ENCODE measurements around the gene USP12.
"Not testable (repeated sequence)": the region's sequence is repeated elsewhere in the genome, so short reads cannot be mapped to it uniquely, and the experiment has no call there.

The USP12 gene

DNA sequence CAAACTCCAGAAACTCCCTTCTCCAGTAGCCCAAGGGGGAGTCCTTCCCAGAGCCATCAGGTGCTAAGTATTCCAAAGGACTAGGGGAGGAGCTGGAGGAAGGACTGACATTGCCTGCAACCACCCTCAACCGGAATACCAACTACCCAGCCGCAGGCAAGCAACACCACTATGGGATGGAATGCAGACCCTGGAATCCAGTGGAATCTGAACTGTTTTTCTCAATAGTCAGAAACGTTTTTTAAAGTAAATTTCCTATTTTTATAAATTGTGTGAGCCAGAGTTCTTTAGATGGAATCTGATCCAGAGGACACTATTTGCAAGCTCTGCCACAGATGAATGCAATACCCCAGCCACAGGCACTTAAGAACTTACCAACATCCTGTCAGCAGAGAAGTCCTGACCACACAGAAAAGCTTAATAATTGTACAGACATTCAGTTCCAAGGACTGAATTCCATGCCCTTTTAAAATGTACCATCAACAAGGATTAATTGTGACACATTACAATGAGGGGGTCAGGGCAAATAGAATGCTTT lies 92.1 kb downstream of the USP12 start:
- no peak for DNase-seq (ENCODE audit: low read depth in 2 of 2)

DNA sequence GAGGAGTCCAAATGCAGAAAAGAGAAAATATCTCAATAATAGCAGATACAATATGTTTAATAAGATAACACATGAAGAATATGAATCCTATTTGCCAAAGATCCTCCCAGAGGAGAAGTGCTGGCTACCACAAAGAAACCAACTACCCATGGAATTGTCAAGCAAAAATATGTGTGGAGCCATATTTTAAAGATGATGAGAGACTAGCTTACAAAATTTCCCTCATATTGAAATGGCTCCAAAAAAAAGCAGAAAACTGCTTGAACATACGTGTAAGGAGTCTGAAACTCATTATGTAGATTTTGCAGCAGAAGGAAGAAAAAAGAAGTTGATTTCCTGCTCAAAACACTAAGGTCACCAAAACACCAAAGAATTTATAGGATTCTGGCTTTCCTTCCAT lies 94.2 kb downstream of the USP12 start:
- no peak for DNase-seq (ENCODE audit: low read depth in 2 of 2)

DNA sequence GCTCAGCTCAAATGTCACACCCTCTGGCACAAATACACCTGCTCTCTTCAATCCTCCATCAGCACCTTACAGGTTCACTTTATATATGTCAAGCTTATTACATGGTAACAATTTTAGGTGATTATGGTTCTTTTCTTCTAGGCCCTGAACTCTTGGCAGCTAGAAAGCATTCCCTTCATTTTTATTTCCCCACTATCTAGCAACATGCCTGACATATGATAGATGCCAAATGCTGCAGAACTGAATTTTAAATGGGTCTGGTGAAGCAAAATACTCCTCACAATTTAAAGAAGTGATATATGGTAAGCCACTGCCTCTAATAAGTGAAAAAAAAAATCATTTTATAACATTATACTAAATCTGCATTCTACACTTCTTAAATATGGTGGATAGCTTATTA lies 95.2 kb downstream of the USP12 start:
- DNase-seq (ENCODE audit: low read depth in 2 of 2) = no peak

DNA sequence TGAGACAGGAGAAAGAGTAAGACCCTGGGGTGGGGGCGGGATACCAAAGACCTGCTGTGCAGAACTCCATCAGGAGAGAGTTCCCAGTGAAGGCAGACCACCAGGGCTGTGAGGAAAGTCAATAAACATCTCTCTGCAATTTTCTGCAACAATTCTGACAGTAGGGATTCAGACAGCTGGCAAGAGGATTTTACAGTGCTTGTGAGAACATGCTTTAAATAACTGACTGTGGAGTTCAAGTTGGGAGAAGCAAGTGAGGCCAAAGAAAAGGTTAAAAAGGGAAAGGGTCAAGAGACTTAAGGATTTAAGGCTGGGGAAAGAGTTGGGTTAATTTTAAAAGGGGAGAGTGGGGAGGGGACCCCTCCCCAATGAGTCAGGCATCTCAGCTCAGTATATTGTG lies 98.4 kb downstream of the USP12 start:
- no peak for DNase-seq (ENCODE audit: low read depth in 2 of 2)

DNA sequence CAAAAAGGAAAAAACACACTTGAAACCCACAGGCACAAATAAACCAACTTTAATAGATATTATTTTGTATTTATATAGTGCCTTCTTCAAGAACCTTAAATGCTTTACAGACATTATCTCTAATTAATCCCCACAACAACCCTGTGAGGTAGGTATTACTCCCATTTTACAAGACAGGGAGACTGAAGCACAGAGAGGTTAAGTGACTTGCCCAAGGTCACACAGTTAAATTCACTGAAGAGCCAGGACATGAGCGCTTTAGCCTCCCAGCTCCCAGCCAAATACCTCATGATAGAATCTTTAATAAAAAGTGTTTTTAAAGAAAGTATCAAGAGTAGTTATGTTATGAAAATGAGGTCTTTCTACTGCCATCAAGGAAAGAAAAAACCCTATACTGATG lies 105.5 kb downstream of the USP12 start:
- DNase-seq (ENCODE audit: low read depth in 2 of 2) = not testable (repeated sequence)

DNA sequence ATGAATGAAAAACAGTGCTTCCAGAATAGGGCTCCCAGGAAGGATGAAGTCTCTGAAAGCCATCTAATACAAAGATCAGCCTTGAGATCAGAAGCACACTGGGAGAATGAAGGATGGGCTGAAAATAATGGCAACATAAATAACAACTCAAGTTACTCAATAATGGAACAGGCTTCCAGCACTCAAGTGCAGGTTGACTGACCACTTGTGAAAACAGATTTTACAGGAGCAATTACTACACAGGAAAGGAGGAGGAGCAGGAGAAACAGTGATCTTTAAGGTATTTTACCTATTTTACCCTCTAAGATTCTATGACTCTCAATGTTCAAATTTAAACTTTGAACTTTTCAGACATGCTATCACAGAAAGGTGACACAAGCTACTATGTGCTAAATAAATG lies 106.0 kb downstream of the USP12 start:
- DNase-seq (ENCODE audit: low read depth in 2 of 2) = no peak

DNA sequence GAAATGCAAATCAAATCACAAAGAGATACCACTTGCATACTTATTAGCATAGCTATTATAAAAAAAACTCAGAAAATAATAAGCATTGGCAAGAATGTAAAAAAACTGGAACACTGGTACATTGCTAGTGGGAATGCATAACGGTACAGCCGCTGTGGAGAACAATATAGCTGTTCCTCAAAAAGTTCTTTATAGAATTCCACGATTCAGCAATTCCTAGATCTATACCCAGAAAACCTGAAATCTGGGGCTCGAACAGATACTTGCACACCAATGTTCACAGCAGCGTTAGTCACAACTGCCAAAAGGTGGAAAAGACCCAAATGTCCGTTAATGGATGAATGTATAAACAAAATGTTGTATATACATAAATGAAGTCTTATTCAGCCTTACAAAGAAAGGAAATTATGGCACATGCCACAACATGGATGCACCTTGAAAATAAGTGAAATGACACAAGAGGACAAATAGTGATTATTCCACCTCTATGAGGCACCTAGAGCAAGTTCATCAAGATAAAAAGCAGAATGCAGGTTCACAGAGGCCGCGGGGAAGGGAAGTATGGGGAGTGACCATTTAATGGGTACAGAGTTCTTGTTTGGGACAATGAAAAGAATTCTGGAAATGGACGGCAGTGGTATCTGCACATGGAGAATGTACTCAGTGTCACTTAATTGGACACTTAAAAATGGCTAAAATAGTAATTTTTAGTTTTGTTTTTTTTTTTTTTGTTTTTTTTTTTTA lies 107.2 kb downstream of the USP12 start:
- no peak for DNase-seq (ENCODE audit: low read depth in 2 of 2)

DNA sequence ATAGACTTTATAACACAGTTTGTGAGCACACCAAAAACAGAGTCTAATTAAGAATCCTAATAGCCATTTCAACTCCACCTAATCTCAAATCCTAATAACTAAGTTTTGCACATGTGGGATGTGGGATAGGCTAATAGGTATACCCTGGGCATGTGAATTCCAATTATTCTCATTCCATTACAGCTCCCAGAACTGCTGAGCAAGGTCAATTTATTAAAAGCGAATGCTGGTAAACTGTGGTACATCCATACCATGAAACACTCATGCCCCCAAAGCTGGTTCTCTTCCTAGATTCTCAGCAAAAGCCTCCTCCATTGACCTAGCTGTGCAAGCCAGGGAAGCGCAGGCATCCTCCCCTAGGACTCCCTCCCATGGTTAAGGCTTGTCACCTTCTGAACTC lies 113.8 kb downstream of the USP12 start:
- DNase-seq (ENCODE audit: low read depth in 2 of 2) = no peak

DNA sequence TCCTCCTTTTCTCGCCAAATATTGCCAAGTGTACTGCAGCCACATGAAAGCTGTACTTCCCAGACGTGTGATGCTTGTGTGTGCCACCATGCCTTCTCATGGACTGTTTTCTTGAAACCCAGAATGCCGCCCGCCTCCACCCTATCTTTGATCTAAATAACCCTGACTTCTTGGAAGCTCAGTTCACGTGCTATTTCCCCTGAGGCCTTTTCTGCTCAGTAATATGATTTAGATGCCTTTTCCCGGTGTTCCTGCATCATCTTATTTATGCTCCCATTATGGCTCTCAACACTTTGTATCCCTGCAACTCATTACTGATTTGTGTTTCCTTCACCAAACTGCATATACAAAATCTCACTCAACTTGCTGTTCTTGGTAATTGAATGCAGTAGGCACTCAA lies 116.1 kb downstream of the USP12 start:
- DNase-seq (ENCODE audit: low read depth in 2 of 2) = no peak

DNA sequence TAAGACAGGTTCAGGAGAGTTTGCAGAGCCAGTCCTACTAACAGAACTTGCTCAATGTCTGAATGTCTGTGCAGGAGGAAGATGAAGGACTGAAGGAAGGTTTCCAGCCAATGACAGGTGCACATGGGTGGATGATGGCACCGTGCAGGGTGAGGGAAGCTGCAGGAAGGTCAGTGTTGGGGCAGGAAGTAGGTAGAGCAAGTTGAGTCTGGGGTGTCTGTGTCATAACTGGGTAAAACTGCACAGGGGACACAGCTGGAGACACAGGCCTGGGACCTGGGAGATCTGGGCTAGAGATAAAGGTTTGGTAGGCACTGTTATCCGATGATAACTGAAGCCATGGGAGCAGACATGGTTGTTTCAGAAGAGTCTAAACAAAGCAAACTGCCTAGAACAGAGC lies 116.9 kb downstream of the USP12 start:
- DNase-seq (ENCODE audit: low read depth in 2 of 2) = no peak

DNA sequence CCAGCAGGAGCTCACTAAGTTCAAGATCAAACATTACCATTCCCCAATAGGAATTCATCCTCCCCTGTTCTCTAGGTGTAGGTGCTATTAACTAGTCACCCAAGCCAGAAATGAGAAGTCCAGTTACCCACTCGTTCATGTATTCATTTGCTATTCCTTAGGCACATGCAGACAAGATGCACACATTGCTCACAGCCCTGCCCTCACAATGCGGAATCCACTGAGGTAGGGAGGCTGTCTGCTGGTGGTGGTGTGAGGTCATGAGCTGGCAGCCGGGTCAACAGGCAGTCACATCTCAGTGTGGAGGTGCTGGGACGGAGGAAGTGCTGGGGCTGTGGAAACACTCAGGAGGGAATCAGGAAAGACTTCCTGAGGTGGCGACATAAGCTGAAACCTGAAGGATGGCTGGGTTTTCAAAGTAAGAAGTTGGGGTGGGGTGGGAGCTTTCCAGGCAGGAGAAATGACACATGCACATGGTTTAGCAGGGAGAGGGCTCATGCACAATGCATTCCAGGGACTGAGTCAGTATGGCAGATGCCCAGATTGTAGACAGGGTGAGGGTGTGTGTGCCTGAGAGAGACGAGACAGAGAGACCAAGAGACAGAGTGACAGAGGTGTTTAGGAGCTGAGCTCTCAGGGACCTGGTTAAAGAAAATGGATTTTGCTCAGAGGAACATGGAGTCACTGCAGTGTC lies 117.6 kb downstream of the USP12 start:
- no peak for DNase-seq (ENCODE audit: low read depth in 2 of 2)

DNA sequence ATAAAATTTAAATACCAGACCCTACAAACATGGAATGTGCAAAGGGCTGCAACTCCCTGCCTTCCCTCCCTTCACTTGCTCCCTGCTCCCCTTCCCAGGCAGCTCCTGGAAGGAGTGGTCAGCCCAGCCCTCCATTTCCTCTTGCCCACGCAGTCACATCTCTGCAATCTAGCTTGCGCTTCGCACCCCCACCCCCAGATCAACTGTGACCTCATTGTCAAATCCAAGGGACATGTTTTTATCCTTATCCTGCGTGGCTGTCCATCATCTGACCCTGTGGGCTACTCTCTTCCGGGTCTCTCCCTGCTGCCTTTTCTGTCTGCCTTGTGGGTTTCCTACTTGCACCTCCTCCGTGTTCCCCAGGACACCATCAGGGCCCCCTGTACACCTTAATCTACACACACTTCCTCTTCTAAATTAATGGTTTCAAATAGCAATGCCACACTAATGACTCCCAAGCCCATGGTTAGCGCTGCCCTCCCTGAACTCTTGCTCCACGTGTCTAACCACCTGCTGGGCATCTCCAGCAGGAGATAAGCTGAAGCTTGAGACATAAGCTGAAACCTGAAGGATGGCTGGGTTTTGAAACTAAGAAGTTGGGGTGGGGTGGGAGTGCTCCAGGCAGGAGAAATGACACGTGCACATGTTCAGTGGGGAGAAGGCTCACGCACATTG lies 118.3 kb downstream of the USP12 start:
- no peak for DNase-seq (ENCODE audit: low read depth in 2 of 2)

DNA sequence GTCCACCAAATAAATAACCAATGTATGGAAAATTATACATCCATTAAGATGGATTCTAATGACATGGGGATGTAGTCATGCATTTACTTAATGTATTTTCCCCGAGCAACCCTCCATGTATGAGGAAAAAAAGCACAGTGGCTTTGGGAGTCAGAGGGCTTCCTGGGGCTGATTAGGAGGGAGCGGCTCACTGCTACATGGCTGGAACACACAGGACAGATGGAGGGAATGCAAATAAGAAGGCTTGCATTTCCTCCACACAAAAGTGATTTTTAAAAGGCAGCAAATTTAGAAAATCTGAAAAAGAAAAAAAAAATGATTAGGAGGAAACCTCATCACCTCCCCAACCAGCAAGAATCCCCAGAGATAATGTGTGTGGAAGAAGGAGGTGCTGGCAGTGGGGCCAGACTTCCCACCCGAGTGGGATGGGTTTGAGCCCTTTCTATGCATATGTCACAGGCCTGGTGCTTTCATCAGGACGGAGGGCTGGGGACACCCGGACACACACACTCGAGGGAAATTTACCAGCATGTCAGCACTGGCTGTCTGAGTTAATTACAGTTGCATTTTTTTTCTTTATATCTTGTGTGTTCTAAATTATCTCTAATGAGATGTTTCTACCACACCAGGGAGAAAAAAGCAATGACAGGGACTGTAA lies 118.9 kb downstream of the USP12 start:
- DNase-seq (ENCODE audit: low read depth in 2 of 2) = no peak

DNA sequence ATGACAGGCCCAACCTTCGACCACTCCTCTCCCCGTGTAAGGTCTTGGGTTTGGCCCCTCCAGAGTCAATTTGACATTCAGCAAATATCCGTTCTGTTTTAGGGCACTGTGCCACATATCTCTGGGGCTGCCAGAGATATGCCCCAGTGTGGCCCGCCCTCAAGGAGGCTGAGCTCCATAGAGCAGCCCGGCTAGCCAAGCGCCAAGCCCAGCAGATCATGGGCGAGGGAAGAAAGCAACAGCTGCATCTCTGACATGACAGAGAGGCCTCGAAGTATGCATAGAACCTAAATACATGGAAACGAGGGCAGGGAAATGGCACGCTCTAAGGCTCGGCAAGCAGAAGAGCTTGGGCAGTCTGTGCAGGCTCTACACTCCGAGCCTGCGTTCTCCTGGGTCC lies 124.5 kb downstream of the USP12 start:
- no peak for DNase-seq (ENCODE audit: low read depth in 2 of 2)

DNA sequence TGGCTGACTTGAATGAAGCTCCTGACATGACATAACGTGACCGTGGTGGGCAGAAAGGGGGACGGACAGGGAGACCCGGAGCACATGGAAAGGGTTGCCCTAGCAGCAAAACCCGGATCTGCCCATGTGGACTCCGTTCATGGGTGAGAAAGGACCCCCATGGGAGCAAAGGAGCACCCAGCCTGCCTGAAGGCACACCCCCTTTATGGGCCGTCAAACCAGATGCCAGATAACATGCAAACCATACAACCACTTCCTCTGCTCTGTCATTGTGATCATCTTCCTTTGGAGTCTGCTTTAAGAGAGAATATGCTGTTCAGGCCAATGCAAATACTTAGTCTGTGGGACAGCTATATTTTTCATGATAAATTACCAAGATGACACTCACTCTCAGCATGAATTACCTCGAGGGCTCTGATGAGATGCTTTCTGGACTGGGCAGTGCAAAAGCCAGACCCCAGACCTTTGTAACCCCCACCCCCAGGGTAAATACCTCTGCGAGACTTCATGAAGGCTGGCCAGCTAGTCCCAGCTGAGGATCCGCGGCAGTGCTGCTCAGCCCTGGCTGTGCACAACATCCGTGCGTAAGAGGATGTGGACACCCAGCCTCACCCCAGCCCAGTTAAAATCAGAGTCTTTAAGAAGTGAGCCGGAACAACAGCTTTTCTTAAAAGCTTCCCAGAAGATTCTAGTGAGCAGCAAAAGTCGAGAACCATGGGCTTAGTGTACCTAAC lies 126.6 kb downstream of the USP12 start:
- DNase-seq (ENCODE audit: low read depth in 2 of 2) = no peak

DNA sequence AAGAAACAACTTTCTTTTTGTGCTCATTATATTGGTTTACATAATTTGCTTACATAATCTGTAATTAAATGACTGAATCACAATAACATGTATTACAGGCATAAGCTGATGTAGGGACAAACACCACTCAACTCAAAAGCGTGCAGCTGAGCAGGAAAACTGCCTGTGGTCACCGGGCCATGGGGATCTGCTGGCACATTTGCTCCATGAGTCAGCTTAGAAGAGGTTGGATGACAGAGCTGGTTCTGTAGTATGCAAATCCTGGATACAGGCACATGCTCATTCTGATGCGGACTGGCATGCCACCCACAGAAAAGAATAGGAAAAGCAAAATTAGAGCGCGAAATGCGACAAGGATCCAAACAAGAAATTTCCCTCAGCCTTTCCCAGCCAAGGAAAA lies 128.6 kb downstream of the USP12 start:
- no peak for DNase-seq (ENCODE audit: low read depth in 2 of 2)

DNA sequence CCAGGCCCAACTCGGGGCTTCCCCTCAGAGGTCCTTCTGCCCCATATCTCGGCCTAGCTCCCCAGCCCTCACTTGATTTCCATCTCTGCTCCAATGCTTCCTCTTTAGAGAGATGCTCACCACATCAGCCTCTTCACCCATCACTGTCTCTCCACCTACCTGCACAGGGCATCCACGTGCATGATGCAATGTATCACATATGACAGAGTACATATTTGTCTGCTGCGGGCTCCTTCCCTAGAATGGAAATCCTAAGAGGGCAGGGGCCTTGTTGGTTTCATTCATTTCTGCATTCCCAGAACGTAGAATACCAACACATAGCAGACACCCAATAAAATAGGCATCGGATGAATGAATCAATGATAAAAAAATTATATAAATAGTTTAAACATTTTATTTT lies 130.3 kb downstream of the USP12 start:
- DNase-seq (ENCODE audit: low read depth in 2 of 2) = no peak

DNA sequence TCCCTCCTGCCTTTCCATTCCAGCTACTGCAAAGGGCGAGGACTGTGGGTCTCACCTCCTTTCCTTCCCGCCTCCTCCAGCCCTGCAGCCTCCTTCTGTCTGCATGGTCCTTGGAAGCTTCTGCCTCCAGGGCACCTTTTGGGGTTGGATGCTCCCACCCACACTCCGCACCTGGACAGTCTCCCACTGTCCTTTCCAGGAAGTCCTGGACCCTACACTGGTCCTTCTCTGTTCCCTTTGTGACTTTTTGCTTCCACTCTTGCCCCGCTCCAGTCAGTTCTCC lies 130.8 kb downstream of the USP12 start:
- DNase-seq (ENCODE audit: low read depth in 2 of 2) = no peak

DNA sequence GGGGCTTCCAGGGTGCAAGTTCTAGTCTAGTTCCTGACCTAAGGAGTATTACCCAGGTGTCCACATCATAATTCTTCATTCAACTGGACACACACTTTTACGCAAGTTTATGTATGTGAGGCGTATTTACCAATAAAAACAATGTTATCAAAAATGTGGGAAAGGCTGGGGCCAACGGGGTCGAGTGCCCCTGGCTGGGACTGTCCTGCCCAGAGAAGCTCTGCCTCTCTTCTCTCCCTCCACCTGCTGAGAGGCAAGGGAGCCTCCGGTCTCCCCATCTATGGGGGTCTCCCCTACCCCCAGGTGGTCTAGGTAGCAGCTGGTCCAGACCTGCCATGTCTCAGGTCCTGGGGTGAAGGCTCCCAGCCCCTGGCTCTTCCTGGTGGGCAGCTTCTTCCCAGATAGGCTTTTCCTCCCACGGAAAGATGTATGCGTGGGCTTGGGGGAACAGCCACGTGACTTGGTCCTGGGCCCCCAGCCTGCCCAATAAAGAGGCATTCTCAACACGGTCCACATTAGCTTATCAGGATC lies 132.4 kb downstream of the USP12 start:
- no peak for DNase-seq (ENCODE audit: low read depth in 2 of 2)

DNA sequence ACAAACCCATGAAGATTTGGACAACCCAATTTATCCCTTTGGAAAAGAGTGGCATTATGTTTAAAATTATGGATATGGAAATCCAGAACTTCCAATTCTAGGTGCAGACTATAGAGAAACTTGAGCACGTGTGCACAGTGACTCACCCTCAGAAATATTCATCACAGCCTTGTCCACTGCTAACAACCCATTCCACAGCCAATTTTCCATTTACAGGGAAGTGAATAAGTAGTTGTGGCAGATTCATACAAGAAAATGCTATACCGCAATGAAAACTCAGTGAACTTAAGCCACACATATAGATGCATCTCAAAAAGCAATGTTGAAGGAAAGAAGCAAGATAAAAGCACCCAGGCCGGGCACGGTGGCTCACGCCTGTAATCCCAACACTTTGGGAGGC lies 133.3 kb downstream of the USP12 start:
- no peak for DNase-seq (ENCODE audit: low read depth in 2 of 2)

DNA sequence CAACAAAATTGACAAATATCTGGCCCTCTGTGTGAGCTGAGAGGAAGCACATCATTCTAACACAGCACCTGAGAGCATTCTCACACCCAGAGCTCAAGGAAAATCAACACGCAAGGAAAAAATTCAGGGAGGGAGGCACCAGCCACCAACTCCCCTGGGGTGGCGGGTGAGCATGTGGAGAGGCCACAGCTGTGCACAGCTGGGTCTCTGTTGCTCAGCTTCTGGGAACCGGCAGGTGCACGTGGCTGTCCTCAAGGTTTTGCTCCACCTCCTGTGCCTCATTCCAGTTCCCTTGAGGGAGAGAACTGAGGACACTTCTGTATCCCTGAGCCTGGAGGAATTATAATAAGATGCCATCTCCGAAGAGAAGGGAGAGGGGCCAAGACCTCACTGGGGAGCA lies 134.0 kb downstream of the USP12 start:
- DNase-seq (ENCODE audit: low read depth in 2 of 2) = no peak

DNA sequence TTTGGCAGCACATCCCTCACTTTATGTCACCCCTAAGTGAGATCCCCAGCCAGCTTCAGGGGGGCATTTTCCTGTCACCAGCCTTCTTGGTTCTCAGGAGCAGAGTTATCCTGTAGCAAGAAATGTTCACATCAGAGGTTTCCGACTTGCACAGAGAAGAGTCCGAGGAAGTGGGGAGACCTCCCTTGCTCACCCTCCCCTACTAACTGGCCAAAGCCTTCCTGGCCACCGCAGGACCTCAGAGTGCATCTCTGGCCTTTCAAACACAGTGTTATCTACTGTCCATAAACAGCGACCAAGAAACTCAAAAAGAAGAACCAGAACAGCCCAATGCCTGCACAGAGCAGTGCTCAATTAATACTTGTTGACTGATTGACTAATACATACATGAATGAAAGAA lies 134.4 kb downstream of the USP12 start:
- DNase-seq (ENCODE audit: low read depth in 2 of 2) = no peak
